C4-2B (cell line): ENCODE results near the gene RCN1.

Experiments
- H3K27ac ChIP-seq: fragments of 450-650 bp; 2 replicates; pipeline ENCODE4 v1.5.1; 2017
- CTCF ChIP-seq: fragments of 450-650 bp; conservative IDR thresholded peaks from 2 replicates; pipeline ENCODE4 v1.5.1; 2017; ENCODE audit warnings: mild to moderate bottlenecking
- ZFX ChIP-seq: fragments of 450-650 bp; IDR thresholded peaks from 2 replicates; pipeline ENCODE4 v1.6.1; 2017

RCN1 gene

GRCh38 chr11:32145282-32145681, 54.4 kb downstream of the RCN1 start:
- TF ChIP-seq ZFX (no peak), CTCF (no peak)

GRCh38 chr11:32148895-32149294, 58.0 kb downstream of the RCN1 start:
- TF ChIP-seq CTCF: no peak
- H3K27ac ChIP-seq: no peak overlapping the region

More at GRCh38 chr11:32145282-32145681, 54.4 kb downstream of the RCN1 start:
- no peak overlapping the region for H3K27ac ChIP-seq

- TF ChIP-seq ZFX (no peak), CTCF (no peak)
- H3K27ac ChIP-seq: no peak overlapping the region
Measured at GRCh38 chr11:32149748-32150147, 58.9 kb downstream of the RCN1 start.

- no peak overlapping the region for H3K27ac ChIP-seq
- no peak for TF ChIP-seq CTCF
- TF ChIP-seq ZFX: no peak
Measured at GRCh38 chr11:32151027-32151426, 60.2 kb downstream of the RCN1 start.

- no peak overlapping the region for H3K27ac ChIP-seq
- TF ChIP-seq ZFX (no peak), CTCF (no peak)
Measured at GRCh38 chr11:32152216-32152615, 61.3 kb downstream of the RCN1 start.

- no peak overlapping the region for H3K27ac ChIP-seq
- TF ChIP-seq ZFX: no peak
- no peak for TF ChIP-seq CTCF
Measured at GRCh38 chr11:32152821-32153220, 61.9 kb downstream of the RCN1 start.

- no peak overlapping the region for H3K27ac ChIP-seq
- TF ChIP-seq CTCF (no peak), ZFX (no peak)
Measured at GRCh38 chr11:32153747-32154146, 62.9 kb downstream of the RCN1 start.
